Measurements from ENCODE around the gene GLI1.
A peak's percentile ranks its signal among the peaks of the same experiment; 100 is the strongest.

The GLI1 gene

GRCh38 chr12:57456737-57457490 is 2.7 kb upstream of the GLI1 start:
- Histone ChIP-seq H2AFZ (ENCODE audit: low read depth, low read length) (no peak overlapping the region), H3K4me1 (ENCODE audit: low read length) (peaks cover 46% of the 10 kb centered on the region), H3K4me3 (ENCODE audit: low read length) (no peak overlapping the region), H3K4me2 (ENCODE audit: low read length) (no peak overlapping the region), H3K27ac (ENCODE audit: low read length) (no peak overlapping the region), H3K79me2 (ENCODE audit: low read length) (no peaks in the 10 kb centered on the region), H3K9ac (ENCODE audit: low read length) (no peak overlapping the region), H3K9me3 (ENCODE audit: insufficient read depth, low read length) (no peaks in the 10 kb centered on the region), H4K20me1 (ENCODE audit: insufficient read depth, low read length) (no peaks in the 10 kb centered on the region), H3K36me3 (replicated peaks; ENCODE audit: low read depth, low read length) (no peaks in the 10 kb centered on the region), H3K27me3 (ENCODE audit: low read depth, low read length) (peaks cover 5% of the 10 kb centered on the region)
- TF ChIP-seq EZH2phosphoT487 (IDR thresholded peaks at IDR 0.05; ENCODE audit: low read depth) (no peak), CTCF (IDR thresholded peaks at IDR 0.05; ENCODE audit: low read depth, low read length) (no peak)

DNA sequence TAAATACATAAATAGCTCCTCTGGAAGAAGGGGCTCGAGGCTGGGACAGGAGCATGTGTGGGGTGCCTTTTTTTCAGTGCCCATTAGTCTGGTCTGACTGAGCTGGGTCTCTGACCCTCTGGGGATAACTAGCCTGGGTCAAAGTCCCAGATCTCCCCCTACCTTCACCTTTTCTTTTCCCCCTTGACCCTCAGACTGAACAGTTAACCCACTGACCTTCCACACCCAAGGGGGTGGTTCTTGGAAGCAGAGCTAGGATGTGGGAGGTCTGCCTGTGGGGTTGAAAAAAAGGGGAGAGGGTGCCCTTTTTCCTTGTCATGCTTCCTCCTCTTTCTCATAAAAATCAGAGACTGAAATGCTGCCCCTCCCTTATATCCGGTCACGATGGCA is 925 bp upstream of the GLI1 start:
- no peaks in the 10 kb centered on the region for H4K20me1 ChIP-seq (ENCODE audit: insufficient read depth, low read length)
- peak overlapping the region; percentile 78 for H3K4me3 ChIP-seq (ENCODE audit: low read length)
- peaks cover 47% of the 10 kb centered on the region for H3K4me1 ChIP-seq (ENCODE audit: low read length)
- peak overlapping the region; percentile 81 for H3K27ac ChIP-seq (ENCODE audit: low read length)
- no peaks in the 10 kb centered on the region for H3K9me3 ChIP-seq (ENCODE audit: insufficient read depth, low read length)
- H3K4me2 ChIP-seq (ENCODE audit: low read length) = peak overlapping the region; percentile 79
- H3K27me3 ChIP-seq (ENCODE audit: low read depth, low read length) = peaks cover 5% of the 10 kb centered on the region
- peak overlapping the region; percentile 70 for H2AFZ ChIP-seq (ENCODE audit: low read depth, low read length)
- no peaks in the 10 kb centered on the region for H3K79me2 ChIP-seq (ENCODE audit: low read length)
- H3K9ac ChIP-seq (ENCODE audit: low read length) = peak overlapping the region; percentile 91
- TF ChIP-seq CTCF (IDR thresholded peaks at IDR 0.05; ENCODE audit: low read depth, low read length) (no peak), EZH2phosphoT487 (IDR thresholded peaks at IDR 0.05; ENCODE audit: low read depth) (no peak)
- H3K36me3 ChIP-seq (replicated peaks; ENCODE audit: low read depth, low read length) = no peaks in the 10 kb centered on the region

DNA sequence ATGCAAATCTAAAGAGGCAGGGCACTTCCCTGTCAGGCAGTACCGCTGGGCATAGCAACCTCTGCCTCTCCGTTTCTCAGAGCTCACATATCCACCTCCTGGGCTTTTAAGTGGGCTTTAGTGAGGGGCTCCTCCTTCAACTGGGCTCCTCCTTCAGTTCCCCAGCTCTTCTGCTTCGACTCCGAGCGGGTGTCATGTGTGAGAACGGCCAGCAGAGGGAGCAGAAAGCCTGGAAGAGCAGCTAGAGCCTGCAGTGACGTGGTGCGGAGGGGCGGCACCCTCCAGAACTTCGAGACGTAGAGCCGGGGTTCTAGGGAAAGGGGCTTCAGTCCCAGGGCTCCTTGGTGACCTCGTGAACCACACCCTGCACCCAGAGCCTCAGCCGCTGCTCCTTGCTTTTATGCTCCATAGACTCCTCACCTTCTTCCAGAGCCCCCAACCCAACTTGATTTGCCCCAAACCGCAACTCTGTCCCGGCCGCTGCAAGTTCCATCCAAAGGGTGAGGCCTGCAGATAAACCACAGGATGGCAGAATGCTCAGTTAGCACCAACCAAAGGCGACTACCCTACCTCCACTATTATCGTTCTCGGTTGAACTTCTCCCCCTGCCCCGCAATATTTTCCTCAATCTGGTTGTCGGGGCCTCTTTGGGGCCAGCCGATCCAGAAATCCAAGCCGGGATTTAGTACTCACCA is 383 bp upstream of the GLI1 start:
- Histone ChIP-seq H3K9ac (ENCODE audit: low read length) (peak overlapping the region; percentile 91), H3K4me3 (ENCODE audit: low read length) (peak overlapping the region; percentile 78), H3K4me2 (ENCODE audit: low read length) (peak overlapping the region; percentile 79), H2AFZ (ENCODE audit: low read depth, low read length) (peak overlapping the region; percentile 73), H4K20me1 (ENCODE audit: insufficient read depth, low read length) (no peaks in the 10 kb centered on the region), H3K4me1 (ENCODE audit: low read length) (peaks cover 52% of the 10 kb centered on the region), H3K27me3 (ENCODE audit: low read depth, low read length) (peaks cover 5% of the 10 kb centered on the region), H3K36me3 (replicated peaks; ENCODE audit: low read depth, low read length) (no peaks in the 10 kb centered on the region), H3K9me3 (ENCODE audit: insufficient read depth, low read length) (no peaks in the 10 kb centered on the region), H3K79me2 (ENCODE audit: low read length) (no peaks in the 10 kb centered on the region), H3K27ac (ENCODE audit: low read length) (peak overlapping the region; percentile 81)
- TF ChIP-seq EZH2phosphoT487 (IDR thresholded peaks at IDR 0.05; ENCODE audit: low read depth) = no peak
- peak; percentile 89 for TF ChIP-seq CTCF (IDR thresholded peaks at IDR 0.05; ENCODE audit: low read depth, low read length)

DNA sequence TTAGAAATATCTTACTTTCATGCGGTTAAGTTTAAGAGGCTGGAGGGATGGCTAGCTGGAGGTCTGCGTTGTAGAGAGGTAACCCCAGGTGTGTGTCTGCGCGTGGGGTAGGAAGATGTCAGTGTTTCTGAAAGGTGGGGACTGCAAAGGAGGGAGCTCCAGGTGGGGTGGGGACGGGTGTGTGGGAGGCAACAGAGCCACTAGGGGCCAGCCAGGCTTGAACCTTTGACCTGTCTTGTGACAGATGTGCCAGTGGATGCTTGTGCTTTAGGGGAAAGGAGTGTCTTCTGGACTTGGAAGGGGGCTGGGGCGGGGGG is 841 bp downstream of the GLI1 start:
- Histone ChIP-seq H3K27ac (ENCODE audit: low read length) (no peak overlapping the region), H4K20me1 (ENCODE audit: insufficient read depth, low read length) (no peaks in the 10 kb centered on the region), H3K36me3 (replicated peaks; ENCODE audit: low read depth, low read length) (no peaks in the 10 kb centered on the region), H3K4me2 (ENCODE audit: low read length) (peak overlapping the region; percentile 79), H3K4me1 (ENCODE audit: low read length) (peaks cover 41% of the 10 kb centered on the region), H3K9me3 (ENCODE audit: insufficient read depth, low read length) (no peaks in the 10 kb centered on the region), H3K9ac (ENCODE audit: low read length) (peak overlapping the region; percentile 91; the same call in 1 of the 2 replicates), H2AFZ (ENCODE audit: low read depth, low read length) (no peak overlapping the region), H3K4me3 (ENCODE audit: low read length) (peak overlapping the region; percentile 78), H3K79me2 (ENCODE audit: low read length) (no peaks in the 10 kb centered on the region), H3K27me3 (ENCODE audit: low read depth, low read length) (peaks cover 11% of the 10 kb centered on the region)
- TF ChIP-seq EZH2phosphoT487 (IDR thresholded peaks at IDR 0.05; ENCODE audit: low read depth) (no peak), CTCF (IDR thresholded peaks at IDR 0.05; ENCODE audit: low read depth, low read length) (no peak)
